Loucy (cell line): ENCODE data around the gene PCSK5.

Experiments
- H2AFZ ChIP-seq: fragments of 200-600 bp; sonication (generic); 2 replicates; pipeline ENCODE4 v1.6.0; 2016; ENCODE audit warnings: antibody characterized with exemption, mild to moderate bottlenecking, low read length, moderate library complexity
- H3F3A ChIP-seq: fragments of 200-600 bp; 2 replicates; pipeline ENCODE4 v1.6.0; 2016; ENCODE audit warnings: antibody characterized with exemption, low read depth, mild to moderate bottlenecking
- H3K27me3 ChIP-seq: fragments of 200-600 bp; sonication (generic); 2 replicates; pipeline ENCODE4 v1.6.1; 2014; ENCODE audit warnings: low read length, mild to moderate bottlenecking; ENCODE audit not compliant: insufficient read depth, poor library complexity, severe bottlenecking
- H3K36me3 ChIP-seq: fragments of 200-600 bp; sonication (generic); 2 replicates; pipeline ENCODE4 v1.6.1; 2016; ENCODE audit warnings: low read length; ENCODE audit not compliant: insufficient read depth
- H3K4me1 ChIP-seq: fragments of 200-600 bp; sonication (generic); 2 replicates; pipeline ENCODE4 v1.5.1; 2014; ENCODE audit warnings: low read length, mild to moderate bottlenecking; ENCODE audit not compliant: insufficient read depth, poor library complexity, severe bottlenecking
- H3K4me2 ChIP-seq: fragments of 200-600 bp; sonication (generic); 2 replicates; pipeline ENCODE4 v1.6.0; 2014; ENCODE audit warnings: antibody characterized with exemption, low read length, low read depth, mild to moderate bottlenecking; ENCODE audit not compliant: poor library complexity, severe bottlenecking
- H3K4me3 ChIP-seq: fragments of 200-600 bp; sonication (generic); 2 replicates; pipeline ENCODE4 v1.5.1; 2014; ENCODE audit warnings: low read length, mild to moderate bottlenecking, mixed read lengths; ENCODE audit not compliant: poor library complexity, severe bottlenecking
- H3K79me2 ChIP-seq: fragments of 200-600 bp; sonication (generic); 2 replicates; pipeline ENCODE4 v1.6.1; 2014; ENCODE audit warnings: low read length; ENCODE audit not compliant: insufficient read depth
- H3K9ac ChIP-seq: fragments of 200-600 bp; sonication (generic); 2 replicates; pipeline ENCODE4 v1.6.0; 2014; ENCODE audit warnings: mild to moderate bottlenecking, low read depth, low read length, moderate library complexity; ENCODE audit not compliant: poor library complexity, severe bottlenecking
- H3K9me2 ChIP-seq: fragments of 200-600 bp; sonication (generic); replicated peaks from 2 replicates; pipeline ENCODE4 v1.6.1; 2016; ENCODE audit warnings: low read depth, low read length, mixed read lengths
- H3K9me3 ChIP-seq: fragments of 200-600 bp; sonication (generic); 2 replicates; pipeline ENCODE4 v1.6.1; 2014; ENCODE audit warnings: mild to moderate bottlenecking, antibody characterized with exemption, low read length, low read depth; ENCODE audit not compliant: insufficient read depth
- H4K20me1 ChIP-seq: fragments of 200-600 bp; sonication (generic); 2 replicates; pipeline ENCODE4 v1.6.0; 2014; ENCODE audit warnings: antibody characterized with exemption, low read length, mild to moderate bottlenecking; ENCODE audit not compliant: insufficient read depth, poor library complexity, severe bottlenecking
- EZH2phosphoT487 ChIP-seq: fragments of 200-600 bp; IDR thresholded peaks from 2 replicates; pipeline ENCODE4 v1.6.1; 2018; ENCODE audit warnings: antibody characterized with exemption, mild to moderate bottlenecking, moderate library complexity, borderline replicate concordance
- TF ChIP-seq, protein P1 (sequence below): fragments of 200-600 bp; sonication (generic); conservative IDR thresholded peaks from 2 replicates; pipeline ENCODE4 v1.5.1; 2014; ENCODE audit warnings: mild to moderate bottlenecking, antibody characterized with exemption, low read length

The PCSK5 gene

DNA sequence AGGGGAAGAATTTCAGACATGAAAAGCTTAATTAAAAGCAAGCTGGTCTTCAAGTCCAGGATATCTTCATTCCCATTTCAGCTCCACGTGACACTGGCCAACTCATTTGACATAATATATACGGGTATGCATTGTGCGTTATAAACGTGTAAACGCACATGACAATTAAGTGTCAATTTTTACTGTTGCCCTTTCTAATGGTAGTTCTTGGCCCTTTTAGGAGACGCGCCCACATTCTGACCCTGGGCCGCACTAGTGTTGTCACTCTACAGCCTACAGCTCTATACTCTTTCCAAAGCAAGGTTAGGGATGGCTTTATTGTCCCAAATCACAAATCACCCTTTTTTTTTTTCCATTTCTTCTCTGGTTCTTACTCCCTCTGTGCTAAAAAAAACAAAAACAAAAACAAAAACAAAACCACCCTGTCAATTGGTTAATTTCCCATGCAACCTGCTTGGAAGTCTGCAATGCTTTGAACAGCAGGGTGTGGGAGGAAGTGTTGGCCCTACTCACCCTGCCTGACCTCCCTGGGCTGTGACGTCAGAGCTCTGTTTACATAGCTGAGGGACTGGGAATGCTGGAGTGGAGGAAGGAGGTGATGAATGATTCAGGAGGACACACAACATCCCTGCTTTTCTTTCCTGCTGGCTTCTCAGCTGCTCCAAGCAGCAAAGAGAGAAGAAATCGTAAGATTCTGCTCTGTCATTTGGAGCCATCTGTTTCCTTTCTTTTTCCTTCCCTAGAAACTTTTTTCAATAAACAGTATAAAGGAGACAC is 484.5 kb downstream of the PCSK5 start:
- H4K20me1 ChIP-seq: no peaks in the 10 kb centered on the region
- TF ChIP-seq, protein P1, sequence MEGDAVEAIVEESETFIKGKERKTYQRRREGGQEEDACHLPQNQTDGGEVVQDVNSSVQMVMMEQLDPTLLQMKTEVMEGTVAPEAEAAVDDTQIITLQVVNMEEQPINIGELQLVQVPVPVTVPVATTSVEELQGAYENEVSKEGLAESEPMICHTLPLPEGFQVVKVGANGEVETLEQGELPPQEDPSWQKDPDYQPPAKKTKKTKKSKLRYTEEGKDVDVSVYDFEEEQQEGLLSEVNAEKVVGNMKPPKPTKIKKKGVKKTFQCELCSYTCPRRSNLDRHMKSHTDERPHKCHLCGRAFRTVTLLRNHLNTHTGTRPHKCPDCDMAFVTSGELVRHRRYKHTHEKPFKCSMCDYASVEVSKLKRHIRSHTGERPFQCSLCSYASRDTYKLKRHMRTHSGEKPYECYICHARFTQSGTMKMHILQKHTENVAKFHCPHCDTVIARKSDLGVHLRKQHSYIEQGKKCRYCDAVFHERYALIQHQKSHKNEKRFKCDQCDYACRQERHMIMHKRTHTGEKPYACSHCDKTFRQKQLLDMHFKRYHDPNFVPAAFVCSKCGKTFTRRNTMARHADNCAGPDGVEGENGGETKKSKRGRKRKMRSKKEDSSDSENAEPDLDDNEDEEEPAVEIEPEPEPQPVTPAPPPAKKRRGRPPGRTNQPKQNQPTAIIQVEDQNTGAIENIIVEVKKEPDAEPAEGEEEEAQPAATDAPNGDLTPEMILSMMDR: no peak
- TF ChIP-seq EZH2phosphoT487: no peak
- no peak overlapping the region for H3K4me2 ChIP-seq
- H3K4me1 ChIP-seq: no peaks in the 10 kb centered on the region
- H2AFZ ChIP-seq: no peak overlapping the region
- H3K27me3 ChIP-seq: no peaks in the 10 kb centered on the region
- H3K36me3 ChIP-seq: no peaks in the 10 kb centered on the region
- H3K79me2 ChIP-seq: no peaks in the 10 kb centered on the region
- H3K9me2 ChIP-seq: no peaks in the 10 kb centered on the region
- no peak overlapping the region for H3K4me3 ChIP-seq
- H3K9me3 ChIP-seq: no peaks in the 10 kb centered on the region
- H3F3A ChIP-seq: no peaks in the 10 kb centered on the region
- no peak overlapping the region for H3K9ac ChIP-seq

DNA sequence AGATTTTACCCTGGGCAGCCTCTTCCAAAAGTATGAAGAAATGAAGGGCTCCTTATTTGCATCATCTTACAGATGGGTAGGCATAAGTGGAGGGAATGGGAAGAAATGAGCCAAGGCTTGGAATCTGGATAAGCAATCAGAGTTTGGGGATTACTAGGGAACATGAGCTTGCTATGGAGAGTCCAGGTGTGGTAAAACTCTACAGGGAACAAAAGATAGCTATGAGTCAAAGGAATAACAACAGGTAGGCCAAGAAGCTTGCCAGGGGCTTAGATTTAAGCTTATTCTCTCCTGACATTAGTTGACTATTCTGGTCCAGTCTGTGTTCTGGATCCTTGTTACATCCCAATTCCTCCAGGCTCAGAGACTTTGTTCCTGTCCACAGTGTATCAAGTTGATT is 487.3 kb downstream of the PCSK5 start:
- Histone ChIP-seq H3K4me3 (no peak overlapping the region), H3K27me3 (no peaks in the 10 kb centered on the region), H3K79me2 (no peaks in the 10 kb centered on the region), H3K36me3 (no peaks in the 10 kb centered on the region), H3K9me2 (no peaks in the 10 kb centered on the region), H2AFZ (no peak overlapping the region), H3K4me2 (no peak overlapping the region), H3K9me3 (no peaks in the 10 kb centered on the region), H3F3A (no peaks in the 10 kb centered on the region), H4K20me1 (no peaks in the 10 kb centered on the region), H3K9ac (no peak overlapping the region), H3K4me1 (no peaks in the 10 kb centered on the region)
- TF ChIP-seq EZH2phosphoT487: no peak
- TF ChIP-seq, protein P1: no peak

GRCh38 chr9:76378367-76379073 is 488.0 kb downstream of the PCSK5 start:
- Histone ChIP-seq H4K20me1 (no peaks in the 10 kb centered on the region), H3K79me2 (no peaks in the 10 kb centered on the region), H3K4me3 (no peak overlapping the region), H3K27me3 (no peaks in the 10 kb centered on the region), H3K4me1 (no peaks in the 10 kb centered on the region), H2AFZ (no peak overlapping the region), H3K4me2 (no peak overlapping the region), H3F3A (no peaks in the 10 kb centered on the region), H3K9ac (no peak overlapping the region), H3K36me3 (no peaks in the 10 kb centered on the region), H3K9me2 (no peaks in the 10 kb centered on the region), H3K9me3 (no peaks in the 10 kb centered on the region)
- no peak for TF ChIP-seq EZH2phosphoT487
- TF ChIP-seq, protein P1: no peak
